PC-3 (cell line): ENCODE measurements around the gene APPBP2. TPM values are rescaled to one million over a fixed set of nuclear protein-coding genes. Genes with fewer than 3 reads are reported as not detected.

Experiments used
- ATAC-seq: fragments of 200-7000 bp; cut with Tn5 transposase; 2 replicates; pipeline ENCODE4 v1.9.1; 2020; ENCODE audit warnings: mild to moderate bottlenecking, moderate library complexity
- BruUV-seq: library from RNA; stranded (reverse); fragments of 400-500 nt; replicated peaks from 2 replicates; lab custom pipeline; 2021; lab: Mats Ljungman, UMichigan
- CTCF ChIA-PET: fragments of 300-600 bp; sonication (Branson Sonifier 250); formaldehyde crosslinking; loops from one replicate; lab custom pipeline; 2022; ENCODE audit warnings: antibody characterized with exemption; lab: Charles Lee
- POLR2A ChIA-PET: fragments of 300-600 bp; sonication (Branson Sonifier 250); formaldehyde crosslinking; loops from one replicate; lab custom pipeline; 2022; ENCODE audit warnings: antibody characterized with exemption; ENCODE audit not compliant: unreplicated experiment; lab: Charles Lee
- DNase-seq: peaks from one replicate; pipeline ENCODE4 v3.0.0-alpha.2; 2015
- H2AFZ ChIP-seq: fragments of 300-600 bp; sonication (generic); 2 replicates; pipeline ENCODE4 v1.6.0; 2016; ENCODE audit warnings: antibody characterized with exemption, low read length
- H3F3A ChIP-seq: fragments of 300-600 bp; sonication (generic); one replicate; pipeline ENCODE4 v1.6.0; 2017; ENCODE audit warnings: antibody characterized with exemption, low read length, control low read depth, mild to moderate bottlenecking; ENCODE audit not compliant: unreplicated experiment
- H3K27ac ChIP-seq: fragments of 300-600 bp; sonication (generic); 2 replicates; pipeline ENCODE4 v1.5.1; 2016; ENCODE audit warnings: mild to moderate bottlenecking, low read length
- H3K27me3 ChIP-seq: fragments of 300-600 bp; sonication (generic); 2 replicates; pipeline ENCODE4 v1.6.1; 2016; ENCODE audit warnings: low read length, mixed read lengths
- H3K36me3 ChIP-seq: fragments of 300-600 bp; sonication (generic); 2 replicates; pipeline ENCODE4 v1.6.1; 2016; ENCODE audit warnings: low read depth, mixed run types, low read length, mixed read lengths
- H3K4me1 ChIP-seq: fragments of 300-600 bp; sonication (generic); 2 replicates; pipeline ENCODE4 v1.5.1; 2016; ENCODE audit warnings: low read length; ENCODE audit not compliant: insufficient read depth
- H3K4me2 ChIP-seq: fragments of 300-600 bp; sonication (generic); 2 replicates; pipeline ENCODE4 v1.6.0; 2016; ENCODE audit warnings: low read length
- H3K4me3 ChIP-seq: fragments of 300-600 bp; sonication (generic); 2 replicates; pipeline ENCODE4 v1.5.1; 2016; ENCODE audit warnings: mild to moderate bottlenecking, low read length, mixed read lengths
- H3K79me2 ChIP-seq: fragments of 300-600 bp; sonication (generic); 2 replicates; pipeline ENCODE4 v1.6.1; 2017; ENCODE audit warnings: low read length, mixed read lengths
- H3K9ac ChIP-seq: fragments of 300-600 bp; sonication (generic); 2 replicates; pipeline ENCODE4 v1.6.0; 2016; ENCODE audit warnings: mild to moderate bottlenecking, low read length
- H3K9me2 ChIP-seq: fragments of 300-600 bp; sonication (generic); replicated peaks from 2 replicates; pipeline ENCODE4 v1.6.1; 2016; ENCODE audit warnings: mixed run types, low read length, mixed read lengths
- H3K9me3 ChIP-seq: fragments of 300-600 bp; sonication (generic); 2 replicates; pipeline ENCODE4 v1.6.1; 2016; ENCODE audit warnings: low read length, mixed read lengths
- H4K20me1 ChIP-seq: fragments of 300-600 bp; sonication (generic); 2 replicates; pipeline ENCODE4 v1.6.1; 2016; ENCODE audit warnings: low read length, mixed read lengths
- CTCF ChIP-seq: fragments of 300-600 bp; sonication (generic); conservative IDR thresholded peaks from 2 replicates; pipeline ENCODE4 v1.5.1; 2017; ENCODE audit warnings: antibody characterized with exemption, low read depth, mild to moderate bottlenecking, low read length
- EZH2 ChIP-seq: fragments of 300-600 bp; sonication (generic); IDR thresholded peaks from one replicate; pipeline ENCODE4 v1.6.1; 2017; ENCODE audit warnings: antibody characterized with exemption, mild to moderate bottlenecking, low read length; ENCODE audit not compliant: unreplicated experiment
- EZH2phosphoT487 ChIP-seq: fragments of 300-600 bp; sonication (generic); IDR thresholded peaks from 2 replicates; pipeline ENCODE4 v1.6.1; 2018; ENCODE audit warnings: mild to moderate bottlenecking, antibody characterized with exemption, low read length, borderline replicate concordance
- intact Hi-C: fragments of 100-400 bp; cut with micrococcal nuclease; formaldehyde crosslinking; loops from 2 replicates; pipeline ENCODE4 v1.9.0; 2023
- total RNA-seq: library from RNA; depleted of rRNA; stranded (reverse); fragments of >200 nt; gene quantifications from 2 replicates; pipeline ENCODE4 v1.2.3, GENCODE V29; 2014

The APPBP2 gene
- total RNA-seq, 1 experiment from 2014 or later = 17.1 TPM

- Histone ChIP-seq H3K27ac (no peak overlapping the region), H3K9me2 (no peaks in the 10 kb centered on the region), H4K20me1 (no peaks in the 10 kb centered on the region), H3K9me3 (peaks cover 18% of the 10 kb centered on the region), H3K4me3 (no peak overlapping the region), H2AFZ (no peak overlapping the region), H3K79me2 (peaks cover 6% of the 10 kb centered on the region), H3K27me3 (no peaks in the 10 kb centered on the region), H3K4me2 (no peak overlapping the region), H3K36me3 (peaks cover 61% of the 10 kb centered on the region), H3K4me1 (no peaks in the 10 kb centered on the region), H3K9ac (no peak overlapping the region), H3F3A (no peaks in the 10 kb centered on the region)
- ATAC-seq (no peak), DNase-seq (no peak)
- POLR2A ChIA-PET = no interaction called here
- CTCF ChIA-PET = no interaction called here
- intact Hi-C loops = no loop called here
- BruUV-seq = no TSS peak
- TF ChIP-seq EZH2phosphoT487 (no peak), CTCF (no peak), EZH2 (no peak)
These were observed 30.0 kb downstream of the APPBP2 start for GRCh38 chr17:60496041-60496440.

- Histone ChIP-seq H4K20me1 (no peaks in the 10 kb centered on the region), H3K79me2 (no peaks in the 10 kb centered on the region), H3K4me3 (no peak overlapping the region), H3K27me3 (no peaks in the 10 kb centered on the region), H3K4me1 (no peaks in the 10 kb centered on the region), H3K9me3 (peaks cover 18% of the 10 kb centered on the region), H3F3A (no peaks in the 10 kb centered on the region), H3K9ac (no peak overlapping the region), H3K4me2 (no peak overlapping the region), H2AFZ (no peak overlapping the region), H3K36me3 (peaks cover 68% of the 10 kb centered on the region), H3K9me2 (no peaks in the 10 kb centered on the region), H3K27ac (no peak overlapping the region)
- TF ChIP-seq EZH2phosphoT487 (no peak), CTCF (no peak), EZH2 (no peak)
- ATAC-seq (no peak), DNase-seq (no peak)
- POLR2A ChIA-PET = no interaction called here
- no TSS peak for BruUV-seq
- CTCF ChIA-PET = no interaction called here
- intact Hi-C loops = no loop called here
These were observed 30.8 kb downstream of the APPBP2 start for GRCh38 chr17:60495260-60495659.

GRCh38 chr17:60493847-60494321, 32.2 kb downstream of the APPBP2 start:
- no peaks in the 10 kb centered on the region for H3K4me1 ChIP-seq
- ATAC-seq = no peak
- H3F3A ChIP-seq = no peaks in the 10 kb centered on the region
- no peak overlapping the region for H3K27ac ChIP-seq
- no peak overlapping the region for H2AFZ ChIP-seq
- no peak overlapping the region for H3K4me3 ChIP-seq
- intact Hi-C loops = no loop called here
- TF ChIP-seq EZH2 (no peak), CTCF (no peak), EZH2phosphoT487 (no peak)
- peaks cover 18% of the 10 kb centered on the region for H3K9me3 ChIP-seq
- no peaks in the 10 kb centered on the region for H4K20me1 ChIP-seq
- no peak overlapping the region for H3K9ac ChIP-seq
- H3K36me3 ChIP-seq = peaks cover 68% of the 10 kb centered on the region
- no peak for DNase-seq
- no peak overlapping the region for H3K4me2 ChIP-seq
- H3K79me2 ChIP-seq = no peaks in the 10 kb centered on the region
- no peaks in the 10 kb centered on the region for H3K27me3 ChIP-seq
- POLR2A ChIA-PET = no interaction called here
- CTCF ChIA-PET = no interaction called here
- BruUV-seq = no TSS peak
- H3K9me2 ChIP-seq = no peaks in the 10 kb centered on the region
